Mesodermal cell (in vitro differentiated cells): Measurements from ENCODE around the gene HEPHL1.

ENCODE experiments used
- H3K27ac ChIP-seq: 2 replicates; pipeline ENCODE4 v1.7.0; 2013; ENCODE audit warnings: mild to moderate bottlenecking, low read depth, low read length, moderate library complexity; ENCODE audit not compliant: severe bottlenecking
- H3K36me3 ChIP-seq: 2 replicates; pipeline ENCODE4 v1.7.1; 2013; ENCODE audit warnings: mild to moderate bottlenecking, low read length, moderate library complexity; ENCODE audit not compliant: control insufficient read depth, insufficient read depth
- H3K4me1 ChIP-seq: one replicate; pipeline ENCODE4 v1.7.1; 2013; ENCODE audit warnings: mild to moderate bottlenecking, low read length; ENCODE audit not compliant: insufficient read depth, control insufficient read depth, poor library complexity, severe bottlenecking
- H3K4me3 ChIP-seq: 2 replicates; pipeline ENCODE4 v1.7.0; 2013; ENCODE audit warnings: low read length, control low read depth, mild to moderate bottlenecking; ENCODE audit not compliant: insufficient read depth, poor library complexity, severe bottlenecking; ENCODE audit errors: extremely low read depth
- H3K9me3 ChIP-seq: 2 replicates; pipeline ENCODE4 v1.7.1; 2013; ENCODE audit warnings: mild to moderate bottlenecking, low read length, moderate library complexity; ENCODE audit not compliant: control insufficient read depth
- WGBS, 2 experiments: methylation state at CpG; one replicate each; pipeline ENCODE4 v1.1.5; 2013; ENCODE audit warnings: missing lambda C conversion rate in 2 of 2; ENCODE audit not compliant: insufficient coverage in 2 of 2; 5-methylcytosine and 5-hydroxymethylcytosine counted together

Gene HEPHL1

GRCh38 chr11:94084164-94084563 lies 63.0 kb downstream of the HEPHL1 start:
- no peaks in the 10 kb centered on the region for H3K9me3 ChIP-seq
- no peak overlapping the region for H3K27ac ChIP-seq
- WGBS, 2 experiments, result no CpG with 5 or more reads among the region's 1 CpG
- H3K4me3 ChIP-seq, result no peak overlapping the region
- no peaks in the 10 kb centered on the region for H3K4me1 ChIP-seq
- H3K36me3 ChIP-seq, result no peaks in the 10 kb centered on the region

- Histone ChIP-seq H3K36me3 (no peaks in the 10 kb centered on the region), H3K27ac (no peak overlapping the region), H3K9me3 (no peaks in the 10 kb centered on the region), H3K4me3 (no peak overlapping the region), H3K4me1 (no peaks in the 10 kb centered on the region)
- 95 to 96% methylated on average over 21 of the region's 21 CpGs for WGBS, 2 experiments
These were observed 67.8 kb downstream of the HEPHL1 start for GRCh38 chr11:94088906-94089305.

GRCh38 chr11:94089341-94089740 lies 68.2 kb downstream of the HEPHL1 start:
- Histone ChIP-seq H3K4me1 (no peaks in the 10 kb centered on the region), H3K36me3 (no peaks in the 10 kb centered on the region), H3K27ac (no peak overlapping the region), H3K4me3 (no peak overlapping the region), H3K9me3 (no peaks in the 10 kb centered on the region)
- WGBS, 2 experiments, result 92 to 100% methylated on average over 3 of the region's 6 CpGs

- H3K4me1 ChIP-seq, result no peaks in the 10 kb centered on the region
- H3K4me3 ChIP-seq, result no peak overlapping the region
- H3K27ac ChIP-seq, result no peak overlapping the region
- no peaks in the 10 kb centered on the region for H3K36me3 ChIP-seq
- no peaks in the 10 kb centered on the region for H3K9me3 ChIP-seq
- WGBS, 2 experiments, result no CpG with 5 or more reads among the region's 1 CpG
These were observed 69.2 kb downstream of the HEPHL1 start for GRCh38 chr11:94090401-94090800.

GRCh38 chr11:94091091-94091490 lies 69.9 kb downstream of the HEPHL1 start:
- whole genome bisulfite sequencing, 2 experiments, result no CpG with 5 or more reads among the region's 1 CpG
- H3K36me3 ChIP-seq, result no peaks in the 10 kb centered on the region

GRCh38 chr11:94100253-94100652 lies 79.1 kb downstream of the HEPHL1 start:
- no peak overlapping the region for H3K4me3 ChIP-seq
- H3K9me3 ChIP-seq, result no peaks in the 10 kb centered on the region
- H3K4me1 ChIP-seq, result no peaks in the 10 kb centered on the region
- H3K36me3 ChIP-seq, result no peaks in the 10 kb centered on the region
- H3K27ac ChIP-seq, result no peak overlapping the region

More at GRCh38 chr11:94091091-94091490, 69.9 kb downstream of the HEPHL1 start:
- no peak overlapping the region for H3K27ac ChIP-seq
- H3K9me3 ChIP-seq, result no peaks in the 10 kb centered on the region
- no peaks in the 10 kb centered on the region for H3K4me1 ChIP-seq
- H3K4me3 ChIP-seq, result no peak overlapping the region

- Histone ChIP-seq H3K4me3 (no peak overlapping the region), H3K4me1 (no peaks in the 10 kb centered on the region)
- WGBS, 2 experiments, result no CpG with 5 or more reads among the region's 1 CpG
These were observed 82.3 kb downstream of the HEPHL1 start for GRCh38 chr11:94103471-94103870.

GRCh38 chr11:94104734-94105133 lies 83.6 kb downstream of the HEPHL1 start:
- Histone ChIP-seq H3K36me3 (no peaks in the 10 kb centered on the region), H3K27ac (no peak overlapping the region), H3K4me1 (no peaks in the 10 kb centered on the region), H3K9me3 (no peaks in the 10 kb centered on the region), H3K4me3 (no peak overlapping the region)

More at GRCh38 chr11:94103471-94103870, 82.3 kb downstream of the HEPHL1 start:
- no peak overlapping the region for H3K27ac ChIP-seq
- no peaks in the 10 kb centered on the region for H3K36me3 ChIP-seq
- no peaks in the 10 kb centered on the region for H3K9me3 ChIP-seq

GRCh38 chr11:94106716-94107115 lies 85.6 kb downstream of the HEPHL1 start:
- Histone ChIP-seq H3K4me3 (no peak overlapping the region), H3K27ac (no peak overlapping the region), H3K4me1 (no peaks in the 10 kb centered on the region), H3K9me3 (no peaks in the 10 kb centered on the region), H3K36me3 (no peaks in the 10 kb centered on the region)
- 94 to 95% methylated on average over 2 of the region's 4 CpGs for WGBS, 2 experiments

GRCh38 chr11:94107363-94107762 lies 86.2 kb downstream of the HEPHL1 start:
- no peaks in the 10 kb centered on the region for H3K9me3 ChIP-seq
- no CpG with 5 or more reads among the region's 1 CpG for WGBS, 2 experiments

GRCh38 chr11:94111241-94111640 lies 90.1 kb downstream of the HEPHL1 start:
- 97 to 100% methylated on average over 2 to 3 of the region's 3 CpGs for WGBS, 2 experiments
- H3K9me3 ChIP-seq, result no peaks in the 10 kb centered on the region
- no peaks in the 10 kb centered on the region for H3K4me1 ChIP-seq
- H3K27ac ChIP-seq, result no peak overlapping the region
- H3K4me3 ChIP-seq, result no peak overlapping the region
- H3K36me3 ChIP-seq, result no peaks in the 10 kb centered on the region

More at GRCh38 chr11:94107363-94107762, 86.2 kb downstream of the HEPHL1 start:
- Histone ChIP-seq H3K27ac (no peak overlapping the region), H3K36me3 (no peaks in the 10 kb centered on the region), H3K4me1 (no peaks in the 10 kb centered on the region), H3K4me3 (no peak overlapping the region)

GRCh38 chr11:94111660-94112059 lies 90.5 kb downstream of the HEPHL1 start:
- WGBS, 2 experiments, result 90 to 92% methylated on average over 3 of the region's 3 CpGs
- H3K4me3 ChIP-seq, result no peak overlapping the region
- H3K36me3 ChIP-seq, result no peaks in the 10 kb centered on the region
- H3K27ac ChIP-seq, result no peak overlapping the region
- H3K4me1 ChIP-seq, result no peaks in the 10 kb centered on the region
- no peaks in the 10 kb centered on the region for H3K9me3 ChIP-seq
